ENCODE data around the gene TESMIN. TPM values are rescaled to one million over a fixed set of nuclear protein-coding genes. Genes with fewer than 3 reads are reported as not detected.
A peak's percentile ranks its signal among the peaks of the same experiment; 100 is the strongest.

Gene TESMIN
- polyA plus RNA-seq, 1 donor from 2014 or later, result 5.1 TPM

- Mint-ChIP-seq H3K9me3 (no peaks in the 10 kb centered on the region), H3K27me3 (peaks cover 42% of the 10 kb centered on the region), H3K27ac (no peak overlapping the region), H3K4me3 (no peak overlapping the region), H3K4me1 (peaks cover 0 to 3% (median 2%) of the 10 kb centered on the region in 3 donors), H3K36me3 (peaks cover 4% of the 10 kb centered on the region)
Observed at GRCh38 chr11:68686486-68686885, 64.8 kb downstream of the TESMIN start.

DNA sequence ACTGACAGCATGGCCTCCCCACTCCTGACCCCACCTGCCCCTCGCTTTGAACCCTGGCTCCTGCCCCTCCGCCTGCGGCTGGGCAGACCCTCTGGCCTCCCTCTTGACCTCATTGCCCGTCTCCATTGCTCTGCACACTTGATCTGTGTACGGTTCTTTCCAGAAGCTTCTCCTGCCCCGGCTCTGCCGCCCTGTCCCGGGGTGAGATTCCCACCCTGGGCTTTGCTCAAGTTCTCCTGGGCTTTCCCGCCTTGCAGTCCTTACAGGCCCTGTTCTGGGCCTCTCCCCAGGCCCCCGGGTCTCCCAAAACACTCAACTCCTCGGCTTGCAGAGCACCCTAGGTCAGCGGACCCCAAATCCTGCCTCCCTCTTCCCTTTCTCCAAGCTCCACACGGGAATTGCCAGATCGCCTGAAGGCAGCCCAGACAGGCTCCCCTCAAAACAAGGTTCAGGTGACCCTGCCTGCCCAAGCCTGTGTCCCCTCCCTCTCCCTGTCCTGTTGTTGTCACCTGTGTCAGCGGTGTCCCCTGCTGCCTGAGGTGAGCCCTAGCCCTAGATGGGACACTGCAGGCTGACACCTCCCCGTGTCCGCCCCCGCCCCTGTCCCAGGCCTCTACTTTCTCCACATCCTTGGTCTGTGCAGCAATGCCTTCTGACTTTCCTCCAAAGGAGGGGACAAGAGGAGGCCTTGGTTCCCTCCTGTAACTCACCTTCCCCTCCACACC is 65.5 kb downstream of the TESMIN start:
- Mint-ChIP-seq H3K9me3 (no peaks in the 10 kb centered on the region), H3K4me1 (peaks cover 0 to 2% (median 0%) of the 10 kb centered on the region in 3 donors), H3K27me3 (peaks cover 40% of the 10 kb centered on the region), H3K4me3 (no peak overlapping the region), H3K27ac (no peak overlapping the region), H3K36me3 (peaks cover 2% of the 10 kb centered on the region)

DNA sequence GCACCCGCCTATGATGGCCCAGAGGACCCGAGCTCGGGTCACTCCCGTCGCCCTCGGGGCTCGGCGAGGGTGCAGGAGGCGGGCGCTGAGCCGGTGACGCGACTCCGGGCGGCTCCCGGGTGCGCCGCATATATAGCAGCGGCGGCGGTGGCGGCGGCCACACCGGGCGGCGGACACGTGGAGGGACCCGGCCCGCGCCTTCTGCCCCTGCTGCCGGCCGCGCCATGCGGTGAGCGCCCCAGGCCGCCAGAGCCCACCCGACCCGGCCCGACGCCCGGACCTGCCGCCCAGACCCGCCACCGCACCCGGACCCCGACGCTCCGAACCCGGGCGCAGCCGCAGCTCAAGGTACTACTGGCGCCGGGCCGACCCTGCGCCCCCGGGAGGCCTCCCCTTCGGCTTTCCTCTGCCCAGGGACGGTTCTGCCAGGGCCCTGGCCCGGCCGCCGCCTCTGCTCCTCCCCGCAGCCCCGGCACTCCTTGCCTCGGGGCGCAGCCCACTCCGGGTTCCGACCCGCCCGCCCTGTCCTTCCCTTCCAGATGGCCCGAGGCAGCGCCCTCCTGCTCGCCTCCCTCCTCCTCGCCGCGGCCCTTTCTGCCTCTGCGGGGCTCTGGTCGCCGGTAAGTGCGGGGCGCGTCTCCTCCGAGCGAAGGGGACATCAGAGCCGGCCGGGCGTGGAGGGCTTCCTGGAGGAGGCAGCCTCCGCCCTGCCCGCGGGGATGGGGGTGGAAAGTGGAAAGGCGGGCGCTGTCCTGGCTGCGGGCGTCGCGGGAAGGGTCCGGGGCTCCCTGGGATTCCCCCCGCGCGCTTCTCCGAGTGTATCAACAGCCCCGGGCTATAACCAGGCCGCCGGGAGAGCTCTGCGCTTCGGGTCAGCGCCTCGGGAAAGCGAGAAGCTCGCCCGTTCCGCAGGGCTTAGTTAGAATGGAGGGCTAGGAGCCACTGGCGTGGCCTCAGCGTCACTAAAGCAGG is 66.6 kb downstream of the TESMIN start, which contains the start of gene GAL:
TSS of gene GAL (plus strand) at position 160 of the 972 bp plus-strand sequence. CDS start at position 540, 380 bp downstream.
- Mint-ChIP-seq H3K4me3 (peak within 1 kb of the TSS in 2 of 4 donors; percentile 55 to 57), H3K36me3 (peaks cover 2% of the 10 kb centered on the region), H3K9me3 (no peaks in the 10 kb centered on the region), H3K27me3 (peaks cover 36% of the 10 kb centered on the region), H3K27ac (no peak within 1 kb of the TSS), H3K4me1 (peaks cover 0 to 2% (median 0%) of the 10 kb centered on the region in 3 donors)

GRCh38 chr11:68683536-68684384 is 67.6 kb downstream of the TESMIN start:
- Mint-ChIP-seq H3K27me3 (peaks cover 36% of the 10 kb centered on the region), H3K4me3 (no peak overlapping the region), H3K27ac (no peak overlapping the region)

DNA sequence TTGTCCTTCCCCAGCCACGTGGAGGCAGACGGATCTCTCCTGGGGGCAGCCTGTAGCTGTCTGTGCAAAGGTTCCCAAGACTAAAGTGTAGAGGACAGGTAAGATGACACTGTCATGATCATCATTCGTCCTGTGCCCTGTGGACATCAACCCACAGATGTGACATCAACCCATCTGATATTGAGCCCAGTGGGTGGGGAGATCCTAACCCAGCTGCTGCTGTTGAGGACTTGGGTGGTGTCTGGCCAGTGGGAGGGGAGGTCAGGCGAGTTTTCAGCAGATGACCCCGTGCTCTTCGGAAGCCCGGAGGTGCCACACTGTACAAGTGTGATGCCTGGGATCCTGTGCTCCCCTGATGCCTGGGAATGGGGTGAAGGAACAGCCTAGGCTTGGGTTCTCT is 68.2 kb downstream of the TESMIN start:
- no peak overlapping the region for H3K4me3 Mint-ChIP-seq
- H3K27ac Mint-ChIP-seq, result no peak overlapping the region
- H3K36me3 Mint-ChIP-seq, result peaks cover 2% of the 10 kb centered on the region
- no peaks in the 10 kb centered on the region for H3K9me3 Mint-ChIP-seq
- peaks cover 35% of the 10 kb centered on the region for H3K27me3 Mint-ChIP-seq
- H3K4me1 Mint-ChIP-seq, result peaks cover 0 to 2% (median 0%) of the 10 kb centered on the region in 3 donors

More at GRCh38 chr11:68683536-68684384, 67.6 kb downstream of the TESMIN start:
- peaks cover 2% of the 10 kb centered on the region for H3K36me3 Mint-ChIP-seq
- peaks cover 0 to 2% (median 0%) of the 10 kb centered on the region in 3 donors for H3K4me1 Mint-ChIP-seq
- no peaks in the 10 kb centered on the region for H3K9me3 Mint-ChIP-seq

DNA sequence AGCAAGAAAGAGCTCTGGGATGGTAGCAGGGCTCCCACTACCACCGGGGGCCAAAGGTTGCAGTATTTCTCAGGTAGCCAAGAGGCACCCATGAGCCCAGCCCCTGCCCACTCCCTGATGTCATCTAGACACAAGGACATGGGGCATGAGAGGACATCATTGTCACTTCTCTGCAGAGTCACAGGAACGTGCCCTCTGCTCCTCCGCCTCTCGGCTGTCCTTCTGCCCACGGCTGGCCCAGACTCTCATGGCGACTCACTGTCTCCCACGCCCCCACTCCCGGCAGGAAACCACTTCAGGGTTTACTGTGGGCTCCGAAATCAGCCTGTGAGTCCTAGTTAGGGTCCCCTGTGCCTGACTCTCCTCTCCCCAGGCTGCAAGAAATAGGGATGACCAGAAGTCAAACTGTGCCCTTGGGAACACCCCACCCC is 68.8 kb downstream of the TESMIN start:
- Mint-ChIP-seq H3K4me1 (peaks cover 0 to 2% (median 0%) of the 10 kb centered on the region in 3 donors), H3K36me3 (peaks cover 2% of the 10 kb centered on the region), H3K4me3 (no peak overlapping the region), H3K9me3 (no peaks in the 10 kb centered on the region), H3K27me3 (peaks cover 30% of the 10 kb centered on the region), H3K27ac (no peak overlapping the region)

DNA sequence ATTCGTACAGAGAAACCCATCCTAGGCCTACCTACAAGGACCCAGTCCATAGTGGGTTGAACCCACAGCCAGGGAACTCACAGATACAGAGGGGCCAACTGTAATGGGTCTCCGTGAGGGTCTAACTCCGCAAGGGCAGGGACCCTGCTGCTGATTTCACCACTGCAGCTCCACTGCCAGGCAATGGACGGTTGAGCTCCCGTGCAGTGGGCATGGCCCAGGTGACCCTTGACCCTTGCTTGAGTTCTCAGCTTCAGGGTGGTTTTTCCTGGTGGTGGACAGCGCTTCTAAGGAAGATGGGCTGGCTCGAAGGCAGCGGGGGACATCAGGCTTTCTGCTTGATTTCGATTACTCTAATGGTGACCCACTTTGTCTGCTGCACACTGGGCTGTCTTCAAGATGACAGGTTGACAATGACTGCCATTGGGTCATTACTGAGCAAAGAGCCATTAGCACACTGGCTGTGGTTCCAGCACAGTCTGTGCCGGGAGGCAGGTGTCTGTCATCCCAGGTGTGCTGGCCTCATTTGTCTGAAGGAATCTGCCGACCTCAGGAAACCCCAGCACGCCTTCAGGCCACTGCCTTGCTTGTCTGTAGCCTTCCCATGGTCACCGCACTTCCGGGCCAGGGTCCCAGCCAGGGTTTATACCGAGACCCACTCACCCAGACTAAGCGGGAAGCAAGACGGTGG is 70.6 kb downstream of the TESMIN start:
- Mint-ChIP-seq H3K4me3 (no peak overlapping the region), H3K27me3 (peaks cover 19% of the 10 kb centered on the region), H3K4me1 (no peaks in the 10 kb centered on the region), H3K36me3 (peaks cover 2% of the 10 kb centered on the region), H3K27ac (no peak overlapping the region), H3K9me3 (no peaks in the 10 kb centered on the region)

- Mint-ChIP-seq H3K27me3 (peaks cover 13% of the 10 kb centered on the region), H3K4me3 (no peak overlapping the region), H3K4me1 (no peaks in the 10 kb centered on the region), H3K9me3 (peaks cover 0 to 2% (median 0%) of the 10 kb centered on the region in 3 donors), H3K27ac (no peak overlapping the region), H3K36me3 (peaks cover 2% of the 10 kb centered on the region)
Observed at GRCh38 chr11:68678031-68678441, 73.3 kb downstream of the TESMIN start.

GRCh38 chr11:68677432-68677831 is 73.9 kb downstream of the TESMIN start:
- H3K36me3 Mint-ChIP-seq, result peaks cover 2% of the 10 kb centered on the region
- H3K27ac Mint-ChIP-seq, result no peak overlapping the region
- peaks cover 8% of the 10 kb centered on the region for H3K27me3 Mint-ChIP-seq
- no peaks in the 10 kb centered on the region for H3K4me1 Mint-ChIP-seq
- no peak overlapping the region for H3K4me3 Mint-ChIP-seq
- peaks cover 0 to 2% (median 0%) of the 10 kb centered on the region in 3 donors for H3K9me3 Mint-ChIP-seq

DNA sequence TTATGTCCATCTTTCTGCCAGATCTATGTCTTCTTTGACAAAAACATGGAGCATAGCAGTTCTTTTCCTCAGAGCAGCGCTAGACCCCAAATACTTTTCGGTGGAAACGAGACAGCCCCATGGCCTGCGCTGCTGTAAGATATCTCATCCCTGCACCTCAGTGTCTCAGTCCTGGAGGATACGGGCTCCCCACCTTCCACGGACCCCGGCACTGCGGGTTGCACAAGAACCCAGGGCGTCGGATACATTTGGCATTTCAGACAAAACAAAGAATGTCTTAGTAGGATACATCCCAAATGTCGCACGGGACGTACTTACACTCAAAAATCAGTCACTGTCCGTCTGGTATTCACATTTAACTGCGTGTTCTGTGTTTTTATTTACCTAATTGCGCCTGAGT is 76.9 kb downstream of the TESMIN start:
- H3K27me3 Mint-ChIP-seq, result peaks cover 4% of the 10 kb centered on the region
- H3K27ac Mint-ChIP-seq, result no peak overlapping the region
- peaks cover 0 to 2% (median 0%) of the 10 kb centered on the region in 3 donors for H3K9me3 Mint-ChIP-seq
- no peaks in the 10 kb centered on the region for H3K4me1 Mint-ChIP-seq
- H3K36me3 Mint-ChIP-seq, result no peaks in the 10 kb centered on the region
- no peak overlapping the region for H3K4me3 Mint-ChIP-seq

- Mint-ChIP-seq H3K4me3 (no peak overlapping the region), H3K36me3 (no peaks in the 10 kb centered on the region), H3K4me1 (no peaks in the 10 kb centered on the region), H3K27ac (no peak overlapping the region), H3K27me3 (peaks cover 4% of the 10 kb centered on the region), H3K9me3 (peaks cover 0 to 2% (median 0%) of the 10 kb centered on the region in 3 donors)
Observed at GRCh38 chr11:68673991-68674390, 77.3 kb downstream of the TESMIN start.

DNA sequence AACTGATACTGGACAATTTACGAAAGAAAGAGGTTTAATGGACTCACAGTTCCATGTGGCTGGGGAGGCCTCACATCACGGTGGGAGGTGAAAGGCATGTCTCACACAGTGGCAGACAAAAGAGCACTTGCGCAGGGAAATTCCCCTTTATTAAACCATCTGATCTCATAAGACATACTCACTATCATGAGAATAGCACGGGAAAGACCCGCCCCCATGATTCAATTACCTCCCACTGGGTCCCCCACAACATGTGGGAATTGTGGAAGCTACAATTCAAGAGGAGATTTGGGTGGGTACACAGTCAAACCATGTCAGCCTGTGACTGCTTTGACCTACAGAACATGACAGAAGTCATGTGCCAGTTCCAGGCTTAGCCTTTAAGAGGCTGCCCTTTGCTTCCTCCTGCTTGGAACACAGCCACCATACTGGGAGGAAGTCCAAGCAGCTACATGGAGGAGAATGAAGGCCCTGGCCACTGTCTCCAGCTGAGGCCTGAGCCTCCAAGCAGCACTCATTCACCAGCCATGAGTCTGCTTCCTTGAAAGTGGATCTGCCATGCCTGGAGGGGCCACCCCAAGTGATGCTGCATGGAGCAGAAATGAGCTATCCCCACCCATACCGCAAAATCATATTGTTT is 77.9 kb downstream of the TESMIN start:
- Mint-ChIP-seq H3K27ac (no peak overlapping the region), H3K4me3 (no peak overlapping the region)

DNA sequence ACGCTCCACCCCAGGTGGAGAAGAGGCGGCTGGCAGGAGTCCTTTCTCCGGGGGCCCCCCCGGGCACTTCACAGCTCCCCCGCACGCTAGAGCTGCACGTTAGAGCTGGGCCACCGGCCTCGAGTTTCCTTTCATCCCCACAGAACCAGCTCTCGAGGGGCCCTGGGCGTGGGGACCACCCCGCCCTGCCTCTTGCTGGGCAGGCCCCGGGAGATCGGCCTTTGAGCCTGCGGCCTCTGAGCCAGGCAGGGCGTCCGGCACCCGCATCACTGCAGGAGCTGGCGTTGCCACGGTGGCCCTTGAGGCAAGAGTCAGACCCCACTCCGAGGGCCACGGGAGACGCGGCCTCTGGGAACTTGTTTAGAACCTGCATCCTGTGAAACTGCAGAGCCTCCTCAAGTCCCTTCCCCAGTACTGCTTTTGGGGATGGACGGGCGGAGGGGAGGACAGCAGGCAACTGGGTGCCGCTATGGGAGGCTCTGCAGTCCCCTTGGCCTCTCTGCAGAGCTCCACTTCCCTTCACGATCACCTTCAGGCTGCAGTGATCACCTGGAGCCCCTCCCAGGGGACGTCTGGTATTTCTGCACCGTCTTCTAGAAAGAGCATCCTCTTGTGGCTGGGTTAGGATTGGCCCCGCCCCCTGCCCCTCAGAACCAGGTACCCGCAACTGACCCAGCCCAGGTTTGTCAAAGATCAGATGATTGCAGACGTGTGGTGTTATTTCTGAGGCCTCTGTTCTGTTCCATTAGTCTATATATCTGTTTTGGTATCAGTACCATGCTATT is 80.9 kb downstream of the TESMIN start:
- H3K9me3 Mint-ChIP-seq, result peaks cover 0 to 2% (median 0%) of the 10 kb centered on the region in 3 donors
- H3K27ac Mint-ChIP-seq, result no peak overlapping the region
- peaks cover 4% of the 10 kb centered on the region for H3K27me3 Mint-ChIP-seq
- H3K4me1 Mint-ChIP-seq, result peaks cover 0 to 3% (median 0%) of the 10 kb centered on the region in 3 donors
- H3K4me3 Mint-ChIP-seq, result no peak overlapping the region
- no peaks in the 10 kb centered on the region for H3K36me3 Mint-ChIP-seq

More for the DNA sequence above, 77.9 kb downstream of the TESMIN start:
- H3K9me3 Mint-ChIP-seq, result peaks cover 0 to 2% (median 0%) of the 10 kb centered on the region in 3 donors
- H3K27me3 Mint-ChIP-seq, result peaks cover 4% of the 10 kb centered on the region
- H3K36me3 Mint-ChIP-seq, result no peaks in the 10 kb centered on the region
- no peaks in the 10 kb centered on the region for H3K4me1 Mint-ChIP-seq

All from IgD-negative memory B cell (primary cell).